RWPE1 (cell line): ENCODE measurements around the gene MTRF1.

ENCODE experiments used
- CTCF ChIA-PET: fragments of 350-600 bp; sonication (Branson Sonifier 250); formaldehyde crosslinking; extraction: SDS; loops from one replicate; lab custom pipeline; 2021; lab: Yijun Ruan, JAX
- POLR2A ChIA-PET: fragments of 400-600 bp; formaldehyde crosslinking; extraction: SDS; loops from one replicate; lab custom pipeline; 2020; ENCODE audit warnings: antibody characterized with exemption; ENCODE audit not compliant: low non-redundant PET; lab: Yijun Ruan, JAX
- DNase-seq: peaks from one replicate; pipeline ENCODE4 v3.0.0; 2012; ENCODE audit warnings: low spot score
- H3K27ac ChIP-seq: fragments of 450-650 bp; 2 replicates; pipeline ENCODE4 v1.5.1; 2017
- CTCF ChIP-seq: fragments of 450-650 bp; conservative IDR thresholded peaks from 2 replicates; pipeline ENCODE4 v1.5.1; 2017; ENCODE audit warnings: low read depth, mild to moderate bottlenecking

Gene MTRF1

DNA sequence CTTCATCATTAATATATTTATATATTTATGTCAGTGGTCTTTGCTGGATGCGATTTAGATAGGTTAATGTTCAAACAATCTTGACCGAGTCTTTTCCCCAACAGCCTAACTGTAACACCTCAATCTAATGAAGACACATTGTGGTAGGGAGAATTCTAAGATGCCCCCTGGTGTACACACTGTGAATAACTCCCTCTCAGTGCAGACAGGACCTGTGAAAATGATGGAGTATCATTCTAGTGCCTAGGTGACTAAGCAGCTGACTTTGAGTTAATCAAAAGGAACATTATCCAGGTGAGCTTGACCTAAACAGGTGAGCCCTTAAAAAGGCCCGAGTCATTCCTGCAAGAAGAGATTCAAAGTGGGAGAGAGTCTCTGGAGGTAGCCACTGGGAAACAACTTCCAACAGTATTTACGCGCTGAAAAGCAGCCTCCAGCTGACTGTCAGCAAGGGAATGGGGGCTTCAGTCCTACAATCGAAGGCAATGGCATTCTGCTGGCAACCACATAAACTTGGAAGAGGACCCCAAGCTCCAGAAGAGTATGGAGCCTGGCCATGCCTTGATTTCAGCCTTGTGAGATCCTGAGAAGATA lies 41.0 kb downstream of the MTRF1 start:
- peak; percentile 62 for TF ChIP-seq CTCF
- CTCF ChIA-PET: interaction anchor here (0.6 to 1.5 kb wide), 4 partner anchors 9 to 149 kb away, joined by 3 to 8 read pairs (median 4); no protein-coding TSS in a partner anchor
- DNase-seq: peak; percentile 69
- POLR2A ChIA-PET: no interaction called here
- H3K27ac ChIP-seq: no peak overlapping the region

DNA sequence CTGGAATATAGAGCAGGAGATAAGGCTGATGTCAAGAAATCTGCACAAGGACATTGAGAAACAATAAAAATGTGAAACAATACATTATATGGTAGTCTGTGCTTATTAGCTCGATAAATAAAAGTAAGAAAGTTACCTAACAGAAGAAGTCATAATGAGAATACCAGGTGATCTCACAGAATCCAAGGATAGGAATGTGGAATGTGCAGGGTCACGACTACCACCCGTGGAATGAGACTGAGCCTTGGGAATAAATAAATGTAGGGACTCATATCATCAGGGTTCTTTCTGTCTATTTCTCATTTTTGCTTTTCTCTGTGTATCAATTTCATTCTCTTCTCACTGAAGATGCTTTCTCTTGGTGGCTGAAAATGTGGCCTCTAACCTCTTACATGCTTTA lies 43.0 kb downstream of the MTRF1 start:
- TF ChIP-seq CTCF: no peak
- POLR2A ChIA-PET: no interaction called here
- DNase-seq: no peak
- CTCF ChIA-PET: interaction anchor here (0.6 to 0.8 kb wide), 2 partner anchors 187 to 628 kb away, joined by 3 read pairs; no protein-coding TSS in a partner anchor
- H3K27ac ChIP-seq: no peak overlapping the region

DNA sequence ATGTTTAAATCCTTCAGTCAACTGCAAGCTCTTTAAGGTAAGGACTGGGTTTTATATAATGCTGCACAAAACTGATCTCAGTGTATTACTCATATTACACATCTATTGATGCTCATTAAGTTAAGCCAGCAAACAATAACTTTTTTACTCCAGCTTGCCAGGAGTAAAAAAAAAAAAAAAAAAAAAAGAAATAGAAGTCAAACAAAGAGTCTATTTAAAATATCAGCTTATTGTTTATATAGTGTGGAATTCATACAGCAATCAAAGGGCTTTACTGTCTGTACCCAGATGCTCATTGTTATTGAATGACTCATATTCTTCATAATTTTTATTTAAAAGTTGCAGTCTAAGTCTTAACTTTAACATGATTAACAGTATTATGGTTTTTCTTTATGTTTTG lies 47.2 kb downstream of the MTRF1 start:
- no peak for DNase-seq
- TF ChIP-seq CTCF: no peak
- H3K27ac ChIP-seq: no peak overlapping the region
- CTCF ChIA-PET: no interaction called here
- POLR2A ChIA-PET: no interaction called here

DNA sequence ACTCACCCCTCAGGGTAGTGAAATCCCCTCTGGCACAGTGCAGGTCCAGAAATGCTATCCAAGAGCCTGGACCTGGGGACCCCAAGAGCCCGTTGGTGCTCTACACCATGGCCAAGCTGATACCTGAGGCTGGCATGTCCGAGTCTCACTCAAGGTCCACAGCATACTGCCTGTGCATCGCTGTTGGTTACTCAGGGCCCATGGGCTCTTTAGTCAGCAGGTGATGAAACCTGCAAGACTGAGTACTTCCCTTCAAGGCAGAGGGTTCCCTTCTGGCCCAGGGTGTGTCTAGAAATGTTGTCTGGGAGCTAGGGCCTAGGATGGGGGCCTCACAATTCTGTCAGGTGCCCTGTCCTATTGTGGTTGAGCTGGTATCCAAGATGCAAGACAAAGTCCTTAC lies 49.5 kb downstream of the MTRF1 start:
- no peak overlapping the region for H3K27ac ChIP-seq
- ChIA-PET CTCF (no interaction called here), POLR2A (no interaction called here)
- DNase-seq: no peak
- TF ChIP-seq CTCF: no peak

- ChIA-PET CTCF (no interaction called here), POLR2A (no interaction called here)
- H3K27ac ChIP-seq: no peak overlapping the region
- DNase-seq: no peak
- TF ChIP-seq CTCF: no peak
Observed at GRCh38 chr13:41213316-41213715, 50.1 kb downstream of the MTRF1 start.

DNA sequence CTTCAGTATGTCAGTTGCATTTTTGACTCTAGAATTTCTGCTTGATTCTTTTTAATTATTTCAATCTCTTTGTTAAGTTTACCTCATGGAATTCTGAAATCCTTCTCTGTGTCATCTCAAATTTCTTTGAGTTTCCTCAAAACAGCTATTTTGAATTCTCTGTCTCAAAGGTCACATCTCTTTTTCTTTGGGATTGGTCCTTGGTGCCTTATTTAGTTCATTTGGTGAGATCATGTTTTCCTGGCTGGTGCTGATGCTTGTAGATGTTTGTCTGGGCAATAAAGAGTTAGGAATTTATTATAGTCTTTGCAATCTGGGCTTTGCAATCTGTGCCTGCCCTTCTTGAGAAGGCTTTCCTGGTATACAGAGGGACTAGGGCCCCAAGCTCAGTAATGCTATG lies 50.5 kb downstream of the MTRF1 start:
- no peak overlapping the region for H3K27ac ChIP-seq
- CTCF ChIA-PET: no interaction called here
- no peak for DNase-seq
- TF ChIP-seq CTCF: no peak
- POLR2A ChIA-PET: no interaction called here
